GM12878 (cell line): Measurements from ENCODE around the gene VIPR1. TPM values are rescaled to one million over a fixed set of nuclear protein-coding genes. Genes with fewer than 3 reads are reported as not detected.

Source experiments
- ATAC-seq: fragments of 200-7000 bp; cut with Tn5 transposase; 3 replicates; pipeline ENCODE4 v1.9.1; 2020; ENCODE audit warnings: mild to moderate bottlenecking, moderate library complexity
- BruUV-seq: library from RNA; stranded (reverse); fragments of 400-500 nt; replicated peaks from 2 replicates; lab custom pipeline; 2021; lab: Mats Ljungman, UMichigan
- CTCF ChIA-PET: fragments of 300-600 bp; sonication (Branson Sonifier 250); formaldehyde crosslinking; extraction: SDS; loops from one replicate; lab custom pipeline; 2021; ENCODE audit warnings: inconsistent platforms; lab: Yijun Ruan, JAX
- POLR2A ChIA-PET: fragments of 350-600 bp; formaldehyde crosslinking; extraction: SDS; loops from one replicate; lab custom pipeline; 2021; ENCODE audit warnings: inconsistent platforms; lab: Charles Lee
- RAD21 ChIA-PET: fragments of 300-600 bp; sonication (Branson Sonifier 250); formaldehyde crosslinking; loops from one replicate; lab custom pipeline; 2023; ENCODE audit warnings: antibody characterized with exemption; ENCODE audit not compliant: unreplicated experiment; lab: Charles Lee
- SMC1A ChIA-PET: fragments of 300-600 bp; sonication (Branson Sonifier 250); formaldehyde crosslinking; loops from one replicate; lab custom pipeline; 2023; ENCODE audit not compliant: unreplicated experiment, uncharacterized antibody; lab: Charles Lee
- DNase-seq: peaks from one replicate; pipeline ENCODE4 v3.0.0-alpha.2; 2011; ENCODE audit warnings: low read depth, low spot score
- FAIRE-seq: peaks from 3 replicates; lab custom pipeline; 2011; peaks lifted over from hg19 to GRCh38; lab: Jason Lieb, UNC
- H2AFZ ChIP-seq: 2 replicates; pipeline ENCODE4 v1.6.0; 2011; ENCODE audit warnings: low read depth, low read length, control low read depth; ENCODE audit not compliant: control insufficient read depth
- H3K27ac ChIP-seq: 2 replicates; pipeline ENCODE4 v1.5.1; 2011; ENCODE audit warnings: control low read depth; ENCODE audit not compliant: control insufficient read depth, insufficient read depth
- H3K27me3 ChIP-seq, 2 experiments: replicated peaks in 1 of 2; 2 replicates each; pipeline versions ENCODE4 v1.6.0 to v1.6.1; 2011; ENCODE audit warnings: low read length in 1 of 2; ENCODE audit not compliant: control insufficient read depth in 2 of 2, insufficient read depth in 2 of 2
- H3K36me3 ChIP-seq, 2 experiments: 2 replicates each; pipeline ENCODE4 v1.5.1; 2011; ENCODE audit warnings: low read length in 1 of 2; ENCODE audit not compliant: control insufficient read depth in 2 of 2, insufficient read depth in 2 of 2
- H3K4me1 ChIP-seq: 2 replicates; pipeline ENCODE4 v1.6.1; 2011; ENCODE audit warnings: mild to moderate bottlenecking, low read length, moderate library complexity, mixed read lengths; ENCODE audit not compliant: control insufficient read depth, insufficient read depth
- H3K4me2 ChIP-seq: 2 replicates; pipeline ENCODE4 v1.6.0; 2011; ENCODE audit warnings: control low read depth; ENCODE audit not compliant: control insufficient read depth, insufficient read depth
- H3K4me3 ChIP-seq: fragments of 200-600 bp; sonication (generic); 2 replicates; pipeline ENCODE4 v1.5.1; 2016
- H3K79me2 ChIP-seq: 2 replicates; pipeline ENCODE4 v1.6.0; 2011; ENCODE audit warnings: low read length; ENCODE audit not compliant: control insufficient read depth, insufficient read depth
- H3K9ac ChIP-seq: 2 replicates; pipeline ENCODE4 v1.8.0; 2011; ENCODE audit warnings: low read length, control low read depth, mixed read lengths; ENCODE audit not compliant: control insufficient read depth, insufficient read depth
- H3K9me3 ChIP-seq: replicated peaks from 3 replicates; pipeline ENCODE4 v1.5.1; 2011; ENCODE audit warnings: mild to moderate bottlenecking, low read length; ENCODE audit not compliant: control insufficient read depth, insufficient read depth
- H4K20me1 ChIP-seq: 2 replicates; pipeline ENCODE4 v1.6.0; 2011; ENCODE audit not compliant: control insufficient read depth, insufficient read depth
- BRCA1 ChIP-seq: IDR thresholded peaks from 2 replicates; pipeline ENCODE4 v1.6.1; 2011; ENCODE audit warnings: low read depth, low read length, improper control_type of control experiment
- CEBPB ChIP-seq, 2 experiments: fragments of 150-350 bp in 1 of 2; IDR thresholded peaks; 2 replicates each; pipeline ENCODE4 v1.6.1; 2012 to 2014; ENCODE audit warnings: low read depth in 2 of 2, low read length in 2 of 2, borderline replicate concordance in 1 of 2, inconsistent platforms in 1 of 2
- HDGF ChIP-seq: fragments of 450-650 bp; IDR thresholded peaks from 2 replicates; pipeline ENCODE4 v1.6.1; 2016; ENCODE audit warnings: antibody characterized with exemption
- IRF4 ChIP-seq: IDR thresholded peaks from 2 replicates; pipeline ENCODE4 v1.6.1; 2011; ENCODE audit warnings: low read depth, low read length
- MEF2B ChIP-seq: fragments of 450-650 bp; IDR thresholded peaks from 2 replicates; pipeline ENCODE4 v1.6.1; 2018; ENCODE audit warnings: mild to moderate bottlenecking, moderate library complexity; ENCODE audit not compliant: partially characterized antibody, poor library complexity, severe bottlenecking
- SKIL ChIP-seq: fragments of 450-650 bp; IDR thresholded peaks from 2 replicates; pipeline ENCODE4 v1.6.1; 2017; ENCODE audit warnings: mild to moderate bottlenecking, low read depth, inconsistent platforms; ENCODE audit not compliant: poor library complexity, severe bottlenecking
- ZNF24 ChIP-seq: fragments of 450-650 bp; IDR thresholded peaks from 2 replicates; pipeline ENCODE4 v1.6.1; 2017; ENCODE audit warnings: antibody characterized with exemption, mild to moderate bottlenecking
- WGBS: methylation state at CpG from one replicate; pipeline ENCODE4 v1.1.6; 2016; ENCODE audit warnings: low lambda C conversion rate; ENCODE audit not compliant: insufficient replicate concordance, insufficient coverage; ENCODE audit errors: missing lambda C conversion rate; 5-methylcytosine and 5-hydroxymethylcytosine counted together
- in situ Hi-C: fragments of 300-500 bp; cut with MboI; formaldehyde crosslinking; loops from 9 replicates; pipeline ENCODE4 v1.14.3; 2018; ENCODE audit warnings: mixed read lengths
- intact Hi-C: fragments of 100-400 bp; cut with micrococcal nuclease; formaldehyde crosslinking; loops from one replicate; pipeline ENCODE4 v1.14.2; 2022; ENCODE audit not compliant: unreplicated experiment
- polyA plus RNA-seq, 11 experiments: library from polyadenylated mRNA; depleted of rRNA in 4 of 11; unstranded in 6 of 11; stranded (reverse) in 5 of 11; fragments of >200 nt; fragmentation: Nextera tagmentation in 4 of 11; fragmentation: Illumina TruSeq in 1 of 11; extraction: Ambion mirVana in 4 of 11; extraction: Trizol in 1 of 11; gene quantifications; 1 replicate in 1 of 11; 2 replicates in 10 of 11; pipeline versions ENCODE4 v1.2.1 to v1.2.3, GENCODE V29; 2011 to 2016; ENCODE audit warnings: inconsistent platforms in 2 of 11, missing spikeins in 2 of 11, low read depth in 1 of 11
- small RNA-seq: library from RNA; depleted of rRNA; stranded (forward); fragments of <200 nt; gene quantifications from one replicate; pipeline ENCODE3, GENCODE V24; 2014
- total RNA-seq, 4 experiments: library from RNA; depleted of rRNA in 3 of 4; stranded (reverse); fragments of >200 nt in 3 of 4; fragmentation: Illumina TruSeq in 1 of 4; extraction: Trizol in 1 of 4; gene quantifications; 2 replicates each; pipeline versions ENCODE4 v1.2.1 to v1.2.3, GENCODE V29; 2013 to 2021
- TF ChIP-seq, protein P1 (sequence below): fragments of 450-650 bp; IDR thresholded peaks from 2 replicates; pipeline ENCODE4 v1.6.1; 2014; ENCODE audit warnings: mild to moderate bottlenecking

VIPR1 gene
- total and polyA plus RNA-seq, 10 of the 15 experiments (the other 5 are each of a cell fraction or from before 2014, with no cell fraction given), result 0.03 to 0.28 (median 0.12) TPM; not detected in 6

GRCh38 chr3:42582474-42583070 is 80.1 kb downstream of the VIPR1 start:
- 0% methylated on average over 3 of the region's 3 CpGs for WGBS
- intact Hi-C loops, result loop anchor here (1.0 kb wide), 1 partner anchor 8 kb away; the partner anchor contains the start of gene SS18L2
- DNase-seq, result no peak
- TF ChIP-seq BRCA1, result 0 out of 2 replicates have a peak, but pooled peaks have one; percentile 1
- TF ChIP-seq CEBPB (IDR thresholded peaks at IDR 0.05; ENCODE audit: borderline replicate concordance in 1 of 2, low read depth in 2 of 2, low read length in 2 of 2), result no peak
- TF ChIP-seq HDGF, result no peak
- TF ChIP-seq IRF4, result no peak
- TF ChIP-seq, protein P1, sequence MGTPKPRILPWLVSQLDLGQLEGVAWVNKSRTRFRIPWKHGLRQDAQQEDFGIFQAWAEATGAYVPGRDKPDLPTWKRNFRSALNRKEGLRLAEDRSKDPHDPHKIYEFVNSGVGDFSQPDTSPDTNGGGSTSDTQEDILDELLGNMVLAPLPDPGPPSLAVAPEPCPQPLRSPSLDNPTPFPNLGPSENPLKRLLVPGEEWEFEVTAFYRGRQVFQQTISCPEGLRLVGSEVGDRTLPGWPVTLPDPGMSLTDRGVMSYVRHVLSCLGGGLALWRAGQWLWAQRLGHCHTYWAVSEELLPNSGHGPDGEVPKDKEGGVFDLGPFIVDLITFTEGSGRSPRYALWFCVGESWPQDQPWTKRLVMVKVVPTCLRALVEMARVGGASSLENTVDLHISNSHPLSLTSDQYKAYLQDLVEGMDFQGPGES, result no peak
- peak; percentile 4 for TF ChIP-seq SKIL
- no peak for TF ChIP-seq MEF2B
- TF ChIP-seq ZNF24, result no peak
- Histone ChIP-seq H3K4me1 (peaks cover 7% of the 10 kb centered on the region), H2AFZ (peak overlapping the region; percentile 96), H3K9ac (peak overlapping the region; percentile 97), H3K36me3 (no peaks in the 10 kb centered on the region; a peak in 1 of 4 replicates), H4K20me1 (no peaks in the 10 kb centered on the region), H3K9me3 (no peaks in the 10 kb centered on the region; the same call in 1 of the 3 replicates), H3K79me2 (peaks cover 24% of the 10 kb centered on the region), H3K27ac (peak overlapping the region; percentile 75), H3K4me3 (peak overlapping the region; percentile 94), H3K4me2 (peak overlapping the region; percentile 86), H3K27me3 (no peaks in the 10 kb centered on the region)
- CTCF ChIA-PET, result interaction anchor here (0.6 to 4.2 kb wide), 20 partner anchors 8 to 221 kb away, joined by 3 to 38 read pairs (median 4); partner anchors contain the start of genes NKTR and SS18L2
- BruUV-seq, result TSS peak; percentile 87
- POLR2A ChIA-PET, result interaction anchor here (1.1 to 3.9 kb wide), 6 partner anchors 8 to 69 kb away, joined by 3 to 33 read pairs (median 12); partner anchors contain the start of genes NKTR and SS18L2
- SMC1A ChIA-PET, result interaction anchor here (0.7 to 3.4 kb wide), 16 partner anchors 9 to 299 kb away, joined by 3 to 34 read pairs (median 4); partner anchors contain the start of genes NKTR and SS18L2
- RAD21 ChIA-PET, result interaction anchor here (0.6 to 3.1 kb wide), 11 partner anchors 7 to 387 kb away, joined by 3 to 16 read pairs (median 3); partner anchors contain the start of genes HHATL, NKTR, SS18L2 and ZBTB47
- in situ Hi-C loops, result no loop called here
- FAIRE-seq, result peak; percentile 27
- ATAC-seq, result no peak

Small RNA genes within 50 kb of the gene (small RNA-seq; reads per million reads assigned to genes)
- gene AC092047.1, result not detected

Other genes with a start within 250 kb of the VIPR1 start
Only the 7 nearest of the 8 such genes appear.
- gene LYZL4, start 92.0 kb upstream of the VIPR1 start, total RNA-seq (2014; rRNA removed), result 0.11 TPM in 1 of 2 replicates, not detected in the other
- not detected in 2 replicates for gene LYZL4, start 92.0 kb upstream of the VIPR1 start, total RNA-seq (2014; rRNA removed; fragmentation: Illumina TruSeq; extraction: Trizol)
- not detected in 2 replicates for gene LYZL4, start 92.0 kb upstream of the VIPR1 start, total RNA-seq (2021)
- 0.40 TPM in 1 of 2 replicates, not detected in the other for gene LYZL4, start 92.0 kb upstream of the VIPR1 start, polyA plus RNA-seq (2011; rRNA removed)
- gene LYZL4, start 92.0 kb upstream of the VIPR1 start, polyA plus RNA-seq (2014; fragmentation: Illumina TruSeq; extraction: Trizol), result not detected in 2 replicates
- gene LYZL4, start 92.0 kb upstream of the VIPR1 start, polyA plus RNA-seq (2014; fragmentation: Nextera tagmentation; extraction: Ambion mirVana), result under 1 TPM in 1 of 2 experiments, not detected in 1; 0.11 TPM
- 0.10 TPM in 1 of 2 replicates, not detected in the other for gene LYZL4, start 92.0 kb upstream of the VIPR1 start, polyA plus RNA-seq (2014; rRNA removed)
- not detected for gene LYZL4, start 92.0 kb upstream of the VIPR1 start, polyA plus RNA-seq (2016; fragmentation: Nextera tagmentation; extraction: Ambion mirVana)
- 45.0 and 56.6 TPM in 2 replicates for gene SEC22C, start 79.3 kb downstream of the VIPR1 start, total RNA-seq (2014; rRNA removed)
- 41.0 and 44.9 TPM in 2 replicates for gene SEC22C, start 79.3 kb downstream of the VIPR1 start, total RNA-seq (2014; rRNA removed; fragmentation: Illumina TruSeq; extraction: Trizol)
- 35.8 and 36.2 TPM in 2 replicates for gene SEC22C, start 79.3 kb downstream of the VIPR1 start, total RNA-seq (2021)
- gene SEC22C, start 79.3 kb downstream of the VIPR1 start, polyA plus RNA-seq (2011; rRNA removed), result 29.6 and 31.1 TPM in 2 replicates
- gene SEC22C, start 79.3 kb downstream of the VIPR1 start, polyA plus RNA-seq (2014; fragmentation: Illumina TruSeq; extraction: Trizol), result 39.5 and 47.5 TPM in 2 replicates
- 10 to 100 TPM; 15.6 to 19.3 TPM for gene SEC22C, start 79.3 kb downstream of the VIPR1 start, polyA plus RNA-seq (2014; fragmentation: Nextera tagmentation; extraction: Ambion mirVana)
- 38.6 and 44.4 TPM in 2 replicates for gene SEC22C, start 79.3 kb downstream of the VIPR1 start, polyA plus RNA-seq (2014; rRNA removed)
- 10 to 100 TPM; 46.0 to 47.0 TPM for gene SEC22C, start 79.3 kb downstream of the VIPR1 start, polyA plus RNA-seq (2016; fragmentation: Nextera tagmentation; extraction: Ambion mirVana)
- 80.4 and 82.2 TPM in 2 replicates for gene SS18L2, start 88.2 kb downstream of the VIPR1 start, total RNA-seq (2014; rRNA removed)
- gene SS18L2, start 88.2 kb downstream of the VIPR1 start, total RNA-seq (2014; rRNA removed; fragmentation: Illumina TruSeq; extraction: Trizol), result 58.5 and 65.2 TPM in 2 replicates
- gene SS18L2, start 88.2 kb downstream of the VIPR1 start, total RNA-seq (2021), result 60.6 and 61.0 TPM in 2 replicates
- 137 and 199 TPM in 2 replicates for gene SS18L2, start 88.2 kb downstream of the VIPR1 start, polyA plus RNA-seq (2011; rRNA removed)
- gene SS18L2, start 88.2 kb downstream of the VIPR1 start, polyA plus RNA-seq (2014; fragmentation: Illumina TruSeq; extraction: Trizol), result 80.7 and 96.7 TPM in 2 replicates
- gene SS18L2, start 88.2 kb downstream of the VIPR1 start, polyA plus RNA-seq (2014; fragmentation: Nextera tagmentation; extraction: Ambion mirVana), result 100 to 1,000 TPM; 293 to 375 TPM
- gene SS18L2, start 88.2 kb downstream of the VIPR1 start, polyA plus RNA-seq (2014; rRNA removed), result 85.4 and 97.5 TPM in 2 replicates
- gene SS18L2, start 88.2 kb downstream of the VIPR1 start, polyA plus RNA-seq (2016; fragmentation: Nextera tagmentation; extraction: Ambion mirVana), result 100 to 1,000 TPM; 181 to 193 TPM
- gene NKTR, start 98.0 kb downstream of the VIPR1 start, total RNA-seq (2014; rRNA removed), result 59.6 and 72.6 TPM in 2 replicates
- 77.5 and 84.0 TPM in 2 replicates for gene NKTR, start 98.0 kb downstream of the VIPR1 start, total RNA-seq (2014; rRNA removed; fragmentation: Illumina TruSeq; extraction: Trizol)
- 45.0 and 51.1 TPM in 2 replicates for gene NKTR, start 98.0 kb downstream of the VIPR1 start, total RNA-seq (2021)
- 87.0 and 148 TPM in 2 replicates for gene NKTR, start 98.0 kb downstream of the VIPR1 start, polyA plus RNA-seq (2011; rRNA removed)
- 91.9 and 128 TPM in 2 replicates for gene NKTR, start 98.0 kb downstream of the VIPR1 start, polyA plus RNA-seq (2014; fragmentation: Illumina TruSeq; extraction: Trizol)
- 10 to 100 TPM; 15.3 to 27.8 TPM for gene NKTR, start 98.0 kb downstream of the VIPR1 start, polyA plus RNA-seq (2014; fragmentation: Nextera tagmentation; extraction: Ambion mirVana)
- gene NKTR, start 98.0 kb downstream of the VIPR1 start, polyA plus RNA-seq (2014; rRNA removed), result 62.6 and 73.7 TPM in 2 replicates
- 10 to 100 TPM; 40.0 to 46.0 TPM for gene NKTR, start 98.0 kb downstream of the VIPR1 start, polyA plus RNA-seq (2016; fragmentation: Nextera tagmentation; extraction: Ambion mirVana)
- 3.1 TPM in 2 replicates for gene ZBTB47, start 151.1 kb downstream of the VIPR1 start, total RNA-seq (2014; rRNA removed)
- gene ZBTB47, start 151.1 kb downstream of the VIPR1 start, total RNA-seq (2014; rRNA removed; fragmentation: Illumina TruSeq; extraction: Trizol), result 1.0 TPM in 2 replicates
- 3.1 and 3.4 TPM in 2 replicates for gene ZBTB47, start 151.1 kb downstream of the VIPR1 start, total RNA-seq (2021)
- gene ZBTB47, start 151.1 kb downstream of the VIPR1 start, polyA plus RNA-seq (2011; rRNA removed), result 0.37 and 0.92 TPM in 2 replicates
- gene ZBTB47, start 151.1 kb downstream of the VIPR1 start, polyA plus RNA-seq (2014; fragmentation: Illumina TruSeq; extraction: Trizol), result 0.49 and 1.1 TPM in 2 replicates
- under 1 TPM in 1 of 2 experiments, not detected in 1; 0.04 TPM for gene ZBTB47, start 151.1 kb downstream of the VIPR1 start, polyA plus RNA-seq (2014; fragmentation: Nextera tagmentation; extraction: Ambion mirVana)
- 2.0 and 2.3 TPM in 2 replicates for gene ZBTB47, start 151.1 kb downstream of the VIPR1 start, polyA plus RNA-seq (2014; rRNA removed)
- under 1 TPM; 0.06 to 0.12 TPM for gene ZBTB47, start 151.1 kb downstream of the VIPR1 start, polyA plus RNA-seq (2016; fragmentation: Nextera tagmentation; extraction: Ambion mirVana)
- gene KLHL40, start 182.9 kb downstream of the VIPR1 start, total RNA-seq (2014; rRNA removed), result not detected in 2 replicates
- gene KLHL40, start 182.9 kb downstream of the VIPR1 start, total RNA-seq (2014; rRNA removed; fragmentation: Illumina TruSeq; extraction: Trizol), result not detected in 2 replicates
- not detected in 2 replicates for gene KLHL40, start 182.9 kb downstream of the VIPR1 start, total RNA-seq (2021)
- gene KLHL40, start 182.9 kb downstream of the VIPR1 start, polyA plus RNA-seq (2011; rRNA removed), result not detected in 2 replicates
- not detected in 2 replicates for gene KLHL40, start 182.9 kb downstream of the VIPR1 start, polyA plus RNA-seq (2014; fragmentation: Illumina TruSeq; extraction: Trizol)
- not detected for gene KLHL40, start 182.9 kb downstream of the VIPR1 start, polyA plus RNA-seq (2014; fragmentation: Nextera tagmentation; extraction: Ambion mirVana)
- not detected in 2 replicates for gene KLHL40, start 182.9 kb downstream of the VIPR1 start, polyA plus RNA-seq (2014; rRNA removed)
- gene KLHL40, start 182.9 kb downstream of the VIPR1 start, polyA plus RNA-seq (2016; fragmentation: Nextera tagmentation; extraction: Ambion mirVana), result not detected
- not detected in 2 replicates for gene HHATL, start 200.2 kb downstream of the VIPR1 start, total RNA-seq (2014; rRNA removed)
- not detected in 2 replicates for gene HHATL, start 200.2 kb downstream of the VIPR1 start, total RNA-seq (2014; rRNA removed; fragmentation: Illumina TruSeq; extraction: Trizol)
- gene HHATL, start 200.2 kb downstream of the VIPR1 start, total RNA-seq (2021), result not detected in 2 replicates
- gene HHATL, start 200.2 kb downstream of the VIPR1 start, polyA plus RNA-seq (2011; rRNA removed), result not detected in 2 replicates
- not detected in 2 replicates for gene HHATL, start 200.2 kb downstream of the VIPR1 start, polyA plus RNA-seq (2014; fragmentation: Illumina TruSeq; extraction: Trizol)
- gene HHATL, start 200.2 kb downstream of the VIPR1 start, polyA plus RNA-seq (2014; fragmentation: Nextera tagmentation; extraction: Ambion mirVana), result not detected
- gene HHATL, start 200.2 kb downstream of the VIPR1 start, polyA plus RNA-seq (2014; rRNA removed), result not detected in 2 replicates
- gene HHATL, start 200.2 kb downstream of the VIPR1 start, polyA plus RNA-seq (2016; fragmentation: Nextera tagmentation; extraction: Ambion mirVana), result not detected